Measurements from ENCODE around the gene RAPGEF2.

GRCh38 chr4:159101988-159102621 is 774 bp upstream of the RAPGEF2 start:
- no peak for TF ChIP-seq CTCF (IDR thresholded peaks at IDR 0.05)
- TF ChIP-seq ZFX (IDR thresholded peaks at IDR 0.05; ENCODE audit: borderline replicate concordance), result no peak

Measured in 22Rv1 (cell line).